ENCODE data around the gene INTS13.

The INTS13 gene

GRCh38 chr12:26891704-26892103 is 46.1 kb downstream of the INTS13 start:
- intact Hi-C loops (cut with DNase I; ENCODE audit: low total_unique reads): no loop called here
- Histone ChIP-seq H3K4me3 (no peak overlapping the region), H3K9me3 (no peaks in the 10 kb centered on the region), H3K27ac (no peak overlapping the region), H3K36me3 (peaks cover 0 to 3% (median 0%) of the 10 kb centered on the region in 3 donors), H3K4me1 (no peaks in the 10 kb centered on the region), H3K27me3 (no peaks in the 10 kb centered on the region)
- DNase-seq: no peak
- TF ChIP-seq CTCF (IDR thresholded peaks at IDR 0.05): no peak

GRCh38 chr12:26890784-26891183 is 47.0 kb downstream of the INTS13 start:
- Histone ChIP-seq H3K4me3 (no peak overlapping the region), H3K27ac (no peak overlapping the region), H3K36me3 (no peaks in the 10 kb centered on the region), H3K9me3 (no peaks in the 10 kb centered on the region), H3K4me1 (no peaks in the 10 kb centered on the region), H3K27me3 (no peaks in the 10 kb centered on the region)
- DNase-seq: no peak
- intact Hi-C loops (cut with DNase I; ENCODE audit: low total_unique reads): no loop called here
- no peak for TF ChIP-seq CTCF (IDR thresholded peaks at IDR 0.05)

GRCh38 chr12:26884765-26885576 is 52.8 kb downstream of the INTS13 start:
- DNase-seq: peak; percentile 86 to 87
- Histone ChIP-seq H3K27ac (no peak overlapping the region), H3K36me3 (no peaks in the 10 kb centered on the region), H3K9me3 (no peaks in the 10 kb centered on the region), H3K27me3 (no peaks in the 10 kb centered on the region), H3K4me3 (no peak overlapping the region), H3K4me1 (peaks cover 0 to 3% (median 0%) of the 10 kb centered on the region in 4 donors)
- TF ChIP-seq CTCF (IDR thresholded peaks at IDR 0.05): peak; percentile 90 to 96
- intact Hi-C loops (cut with DNase I; ENCODE audit: low total_unique reads): no loop called here

GRCh38 chr12:26880625-26881024 is 57.2 kb downstream of the INTS13 start:
- Histone ChIP-seq H3K4me3 (no peak overlapping the region), H3K36me3 (no peaks in the 10 kb centered on the region), H3K9me3 (no peaks in the 10 kb centered on the region), H3K4me1 (peaks cover 0 to 13% (median 5%) of the 10 kb centered on the region in 4 donors), H3K27me3 (no peaks in the 10 kb centered on the region), H3K27ac (no peak overlapping the region)
- TF ChIP-seq CTCF (IDR thresholded peaks at IDR 0.05): no peak
- intact Hi-C loops (cut with DNase I; ENCODE audit: low total_unique reads): no loop called here
- no peak for DNase-seq

GRCh38 chr12:26878661-26879119 is 59.1 kb downstream of the INTS13 start:
- no peaks in the 10 kb centered on the region for H3K36me3 ChIP-seq
- no peaks in the 10 kb centered on the region for H3K9me3 ChIP-seq
- no peaks in the 10 kb centered on the region for H3K27me3 ChIP-seq
- no peak overlapping the region for H3K4me3 ChIP-seq
- peak; percentile 38 to 68 for DNase-seq
- no peak overlapping the region for H3K27ac ChIP-seq
- no peak for TF ChIP-seq CTCF (IDR thresholded peaks at IDR 0.05)
- peaks cover 0 to 10% (median 5%) of the 10 kb centered on the region in 4 donors for H3K4me1 ChIP-seq
- intact Hi-C loops (cut with DNase I; ENCODE audit: low total_unique reads): no loop called here

Data from tibial artery (tissue), 4 donors.